Gastroesophageal sphincter (tissue), 2 donors: ENCODE data around the gene MGRN1.

Experiments used
- EP300 ChIP-seq: sonication (generic); formaldehyde crosslinking; IDR thresholded peaks from one replicate; pipeline ENCODE4 v1.6.1; 2017; ENCODE audit warnings: antibody characterized with exemption, mild to moderate bottlenecking
- POLR2A ChIP-seq, 2 donors: fragments of 450-650 bp; IDR thresholded peaks; one replicate each; pipeline ENCODE4 v1.6.1; 2017; ENCODE audit warnings: antibody characterized with exemption in 2 of 2, mild to moderate bottlenecking in 2 of 2, moderate library complexity in 1 of 2

- TF ChIP-seq EP300 (no peak), POLR2A (IDR thresholded peaks at IDR 0.05) (no peak)
These were observed 32.4 kb downstream of the MGRN1 start for GRCh38 chr16:4656695-4657686.
